PC-9 (cell line): ENCODE measurements around the gene MKS1. TPM values are rescaled to one million over a fixed set of nuclear protein-coding genes. Genes with fewer than 3 reads are reported as not detected.

Source experiments
- BruUV-seq: library from RNA; stranded (reverse); fragments of 400-500 nt; replicated peaks from 2 replicates; lab custom pipeline; 2021; lab: Mats Ljungman, UMichigan
- CTCF ChIA-PET: fragments of 300-600 bp; sonication (Branson Sonifier 250); formaldehyde crosslinking; loops from one replicate; lab custom pipeline; 2022; ENCODE audit warnings: antibody characterized with exemption; lab: Charles Lee
- POLR2A ChIA-PET: fragments of 300-600 bp; sonication (Branson Sonifier 250); formaldehyde crosslinking; loops from one replicate; lab custom pipeline; 2022; ENCODE audit warnings: antibody characterized with exemption; ENCODE audit not compliant: unreplicated experiment; lab: Charles Lee
- DNase-seq, 2 experiments: peaks; one replicate each; pipeline versions ENCODE4 v3.0.0 to v3.0.0-alpha.2; 2015 to 2022; ENCODE audit warnings: mixed read lengths in 1 of 2
- H2AFZ ChIP-seq: fragments of 200-600 bp; sonication (generic); 2 replicates; pipeline ENCODE4 v1.8.1; 2017; ENCODE audit warnings: antibody characterized with exemption
- H3F3A ChIP-seq: fragments of 200-600 bp; sonication (generic); 2 replicates; pipeline ENCODE4 v1.8.1; 2017; ENCODE audit warnings: antibody characterized with exemption, mild to moderate bottlenecking, low read depth; ENCODE audit not compliant: insufficient read depth
- H3K27ac ChIP-seq: fragments of 200-600 bp; sonication (generic); 2 replicates; pipeline ENCODE4 v1.6.1; 2016; ENCODE audit warnings: mixed run types
- H3K27me3 ChIP-seq: fragments of 200-600 bp; sonication (generic); 2 replicates; pipeline ENCODE4 v1.6.1; 2016; ENCODE audit warnings: low read depth, mixed run types; ENCODE audit not compliant: insufficient read depth
- H3K36me3 ChIP-seq: fragments of 200-600 bp; sonication (generic); 2 replicates; pipeline ENCODE4 v1.6.1; 2016; ENCODE audit warnings: low read depth, mixed run types
- H3K4me1 ChIP-seq: fragments of 200-600 bp; sonication (generic); replicated peaks from 2 replicates; pipeline ENCODE4 v1.6.1; 2016; ENCODE audit warnings: mixed run types; ENCODE audit not compliant: insufficient read depth
- H3K4me2 ChIP-seq: fragments of 200-600 bp; sonication (generic); 2 replicates; pipeline ENCODE4 v1.6.1; 2017; ENCODE audit warnings: mixed run types
- H3K4me3 ChIP-seq: fragments of 200-600 bp; sonication (generic); 2 replicates; pipeline ENCODE4 v1.6.1; 2016; ENCODE audit warnings: mixed run types
- H3K79me2 ChIP-seq: fragments of 200-600 bp; sonication (generic); 2 replicates; pipeline ENCODE4 v1.6.1; 2017; ENCODE audit warnings: low read depth, mixed run types
- H3K9me2 ChIP-seq: fragments of 200-600 bp; sonication (generic); 2 replicates; pipeline ENCODE4 v1.8.1; 2017; ENCODE audit warnings: mild to moderate bottlenecking; ENCODE audit not compliant: insufficient read depth
- H3K9me3 ChIP-seq: fragments of 200-600 bp; sonication (generic); 2 replicates; pipeline ENCODE4 v1.8.1; 2016; ENCODE audit warnings: low read depth; ENCODE audit not compliant: insufficient read depth
- H4K20me1 ChIP-seq: fragments of 200-600 bp; sonication (generic); 2 replicates; pipeline ENCODE4 v1.8.1; 2017; ENCODE audit not compliant: insufficient read depth
- CTCF ChIP-seq: fragments of 200-600 bp; sonication (generic); conservative IDR thresholded peaks from 2 replicates; pipeline ENCODE4 v1.6.1; 2017; ENCODE audit warnings: mixed run types, antibody characterized with exemption, mild to moderate bottlenecking, moderate library complexity
- EZH2 ChIP-seq: fragments of 200-600 bp; sonication (generic); IDR thresholded peaks from 2 replicates; pipeline ENCODE4 v1.8.0; 2017; ENCODE audit warnings: antibody characterized with exemption, low read depth
- intact Hi-C: fragments of 100-400 bp; cut with micrococcal nuclease; formaldehyde crosslinking; loops from one replicate; pipeline ENCODE4 v1.10.0; 2022; ENCODE audit not compliant: unreplicated experiment
- total RNA-seq: library from RNA; stranded (reverse); gene quantifications from 2 replicates; pipeline ENCODE4 v1.2.3, GENCODE V29; 2021

Gene MKS1
- total RNA-seq, 1 experiment from 2014 or later = 28.6 TPM

GRCh38 chr17:58195518-58196123 lies 23.4 kb downstream of the MKS1 start:
- TF ChIP-seq CTCF (no peak), EZH2 (no peak)
- Histone ChIP-seq H3K27ac (no peak overlapping the region), H4K20me1 (no peaks in the 10 kb centered on the region), H3K27me3 (peaks cover 96% of the 10 kb centered on the region), H3K4me3 (no peak overlapping the region), H3K4me1 (no peaks in the 10 kb centered on the region), H2AFZ (no peak overlapping the region), H3K9me3 (no peaks in the 10 kb centered on the region), H3F3A (no peaks in the 10 kb centered on the region), H3K79me2 (no peaks in the 10 kb centered on the region), H3K9me2 (no peaks in the 10 kb centered on the region), H3K4me2 (no peak overlapping the region), H3K36me3 (no peaks in the 10 kb centered on the region)
- DNase-seq = peak in 1 of 2 experiments; percentile 31
- BruUV-seq = no TSS peak
- intact Hi-C loops = no loop called here
- ChIA-PET CTCF (no interaction called here), POLR2A (no interaction called here)

- no peaks in the 10 kb centered on the region for H4K20me1 ChIP-seq
- no peak overlapping the region for H3K27ac ChIP-seq
- no peaks in the 10 kb centered on the region for H3K79me2 ChIP-seq
- H3K4me1 ChIP-seq = no peaks in the 10 kb centered on the region
- no peak overlapping the region for H3K4me2 ChIP-seq
- no peaks in the 10 kb centered on the region for H3K9me2 ChIP-seq
- peaks cover 89% of the 10 kb centered on the region for H3K27me3 ChIP-seq
- no peaks in the 10 kb centered on the region for H3K9me3 ChIP-seq
- no peak overlapping the region for H3K4me3 ChIP-seq
- peak in 1 of 2 experiments; percentile 15 for DNase-seq
- ChIA-PET POLR2A (no interaction called here), CTCF (no interaction called here)
- H3F3A ChIP-seq = no peaks in the 10 kb centered on the region
- intact Hi-C loops = no loop called here
- no peaks in the 10 kb centered on the region for H3K36me3 ChIP-seq
- no peak overlapping the region for H2AFZ ChIP-seq
- no TSS peak for BruUV-seq
- 0 out of 2 replicates have a peak, but pooled peaks have one; percentile 24 for TF ChIP-seq CTCF
- TF ChIP-seq EZH2 = no peak
These were observed 25.3 kb downstream of the MKS1 start for GRCh38 chr17:58193641-58194255.

GRCh38 chr17:58192612-58193011 lies 26.4 kb downstream of the MKS1 start, which contains the start of gene EPX:
Gene EPX, plus strand, starts transcription at chr17:58192726. Its CDS starts 121 bp downstream, at chr17:58192847.
- BruUV-seq = no TSS peak
- intact Hi-C loops = no loop called here

More at GRCh38 chr17:58192612-58193011, 26.4 kb downstream of the MKS1 start, which contains the start of gene EPX:
- Histone ChIP-seq H3K9me2 (no peaks in the 10 kb centered on the region), H3K27ac (no peak within 1 kb of the TSS), H3K36me3 (no peaks in the 10 kb centered on the region), H3K4me1 (no peaks in the 10 kb centered on the region), H3K27me3 (peaks cover 85% of the 10 kb centered on the region), H3K79me2 (no peaks in the 10 kb centered on the region), H3K4me2 (no peak within 1 kb of the TSS), H2AFZ (no peak within 1 kb of the TSS), H3K4me3 (no peak within 1 kb of the TSS), H3F3A (no peaks in the 10 kb centered on the region), H4K20me1 (no peaks in the 10 kb centered on the region), H3K9me3 (no peaks in the 10 kb centered on the region)
- CTCF ChIA-PET = no interaction called here
- TF ChIP-seq EZH2 (no peak), CTCF (no peak)
- peak in 1 of 2 experiments; percentile 31 for DNase-seq
- POLR2A ChIA-PET = no interaction called here
